Measurements from ENCODE around the gene ZNF532.

DNA sequence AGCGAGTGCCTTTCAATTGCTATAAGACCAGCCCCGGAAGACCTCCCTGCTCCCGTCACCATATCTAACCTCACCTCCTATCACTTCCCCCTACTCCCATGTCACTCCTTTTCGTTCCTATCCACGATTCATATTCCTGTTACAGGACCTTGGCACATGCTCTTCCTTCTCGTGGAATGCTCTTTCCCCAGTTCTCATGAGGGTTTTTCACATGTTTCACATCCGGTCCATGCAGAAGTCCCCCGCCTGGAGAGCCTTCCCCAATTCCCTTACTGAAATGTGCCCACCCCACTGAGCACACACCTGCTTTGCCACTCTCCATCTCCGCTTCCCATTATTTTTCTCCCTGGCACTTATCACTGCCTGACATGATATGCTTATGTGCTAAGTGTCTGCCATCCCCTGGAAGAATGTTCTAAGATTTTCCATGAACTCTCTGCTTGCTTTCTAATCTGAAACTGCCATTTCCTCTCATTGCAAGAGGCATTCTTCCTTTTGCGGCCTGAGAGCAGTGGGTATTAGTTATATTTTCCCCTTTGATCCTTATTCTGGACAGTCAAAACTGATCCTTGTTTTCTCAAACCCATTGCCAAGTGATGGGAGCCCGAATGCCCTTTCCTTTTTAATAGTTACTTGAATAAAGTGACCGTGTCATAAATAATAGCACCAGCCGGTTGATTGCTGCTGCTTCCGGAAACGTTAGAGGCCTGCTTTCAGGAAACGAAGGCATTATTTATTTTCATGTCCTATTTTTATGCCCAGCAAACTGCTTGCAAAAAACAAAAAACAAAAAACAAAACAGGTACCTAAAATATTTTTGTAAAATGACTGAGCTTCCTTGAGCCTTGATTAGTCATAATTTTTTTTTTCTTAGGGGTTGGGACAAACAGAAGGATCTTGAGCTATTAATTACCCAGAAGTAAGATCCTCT lies 127.9 kb downstream of the ZNF532 start:
- TF ChIP-seq, protein P1, sequence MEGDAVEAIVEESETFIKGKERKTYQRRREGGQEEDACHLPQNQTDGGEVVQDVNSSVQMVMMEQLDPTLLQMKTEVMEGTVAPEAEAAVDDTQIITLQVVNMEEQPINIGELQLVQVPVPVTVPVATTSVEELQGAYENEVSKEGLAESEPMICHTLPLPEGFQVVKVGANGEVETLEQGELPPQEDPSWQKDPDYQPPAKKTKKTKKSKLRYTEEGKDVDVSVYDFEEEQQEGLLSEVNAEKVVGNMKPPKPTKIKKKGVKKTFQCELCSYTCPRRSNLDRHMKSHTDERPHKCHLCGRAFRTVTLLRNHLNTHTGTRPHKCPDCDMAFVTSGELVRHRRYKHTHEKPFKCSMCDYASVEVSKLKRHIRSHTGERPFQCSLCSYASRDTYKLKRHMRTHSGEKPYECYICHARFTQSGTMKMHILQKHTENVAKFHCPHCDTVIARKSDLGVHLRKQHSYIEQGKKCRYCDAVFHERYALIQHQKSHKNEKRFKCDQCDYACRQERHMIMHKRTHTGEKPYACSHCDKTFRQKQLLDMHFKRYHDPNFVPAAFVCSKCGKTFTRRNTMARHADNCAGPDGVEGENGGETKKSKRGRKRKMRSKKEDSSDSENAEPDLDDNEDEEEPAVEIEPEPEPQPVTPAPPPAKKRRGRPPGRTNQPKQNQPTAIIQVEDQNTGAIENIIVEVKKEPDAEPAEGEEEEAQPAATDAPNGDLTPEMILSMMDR (IDR thresholded peaks at IDR 0.05), result no peak
- TF ChIP-seq POLR2A (IDR thresholded peaks at IDR 0.05), result no peak

Measured in Peyer's patch (tissue), 4 donors.